HL-60/S4 treated with retinoic acid at 250 ng/mL for 4 days and 3 days (cell line): ENCODE data around the gene AP5S1.

Source experiments
- in situ Hi-C: fragments of 300-500 bp; cut with MboI; formaldehyde crosslinking; loops from 2 replicates; pipeline ENCODE4 v1.7.0; 2022; ENCODE audit warnings: low sequenced_read_pairs

Gene AP5S1, protein sequence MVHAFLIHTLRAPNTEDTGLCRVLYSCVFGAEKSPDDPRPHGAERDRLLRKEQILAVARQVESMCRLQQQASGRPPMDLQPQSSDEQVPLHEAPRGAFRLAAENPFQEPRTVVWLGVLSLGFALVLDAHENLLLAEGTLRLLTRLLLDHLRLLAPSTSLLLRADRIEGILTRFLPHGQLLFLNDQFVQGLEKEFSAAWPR

DNA sequence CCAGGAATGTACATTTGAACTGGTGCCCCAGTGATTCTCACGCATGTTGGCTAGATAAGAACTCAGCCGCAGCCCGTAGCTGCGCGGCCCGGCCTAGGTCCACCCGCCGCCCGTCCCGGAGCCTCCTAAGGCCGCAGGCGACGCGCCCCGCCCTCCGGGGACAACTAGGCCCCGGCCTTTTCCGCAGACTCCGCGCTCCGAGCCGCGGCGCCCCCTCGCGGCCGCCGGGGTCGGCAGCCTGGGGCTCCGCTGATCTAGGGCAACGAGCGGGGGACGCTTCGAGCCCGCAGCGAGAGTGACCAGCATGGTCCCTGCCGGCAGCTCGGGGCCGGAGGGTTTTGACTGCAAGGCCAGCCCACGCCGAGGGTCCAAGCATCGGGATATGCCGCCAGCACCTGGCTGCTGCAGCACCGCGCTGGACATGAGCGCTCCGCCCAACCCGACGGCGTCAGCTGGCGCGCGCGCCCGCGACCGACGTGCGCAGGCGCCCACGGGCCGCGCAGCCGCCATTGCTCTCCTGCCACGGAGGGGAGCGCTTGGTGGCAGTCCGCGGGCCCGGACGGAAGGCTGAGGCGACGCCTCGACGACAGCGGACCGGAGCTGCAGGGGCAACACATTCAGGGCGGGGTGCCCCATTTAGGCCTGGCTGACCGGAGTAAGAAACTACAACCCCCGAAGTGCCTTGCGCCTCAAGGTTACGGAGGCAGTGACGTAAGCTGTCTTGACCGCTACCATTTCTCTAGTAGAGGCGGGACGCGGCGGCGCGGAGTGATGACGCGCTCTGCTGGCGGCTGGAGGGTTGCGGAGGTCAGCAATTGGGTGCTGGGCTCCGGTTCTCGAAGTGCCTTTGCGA, at the start of gene AP5S1:
Gene AP5S1, plus strand, starts transcription at position 500 of the 853 bp plus-strand sequence. CDS start 1,571 bp downstream, outside the sequence.
- in situ Hi-C loops, result no loop called here

DNA sequence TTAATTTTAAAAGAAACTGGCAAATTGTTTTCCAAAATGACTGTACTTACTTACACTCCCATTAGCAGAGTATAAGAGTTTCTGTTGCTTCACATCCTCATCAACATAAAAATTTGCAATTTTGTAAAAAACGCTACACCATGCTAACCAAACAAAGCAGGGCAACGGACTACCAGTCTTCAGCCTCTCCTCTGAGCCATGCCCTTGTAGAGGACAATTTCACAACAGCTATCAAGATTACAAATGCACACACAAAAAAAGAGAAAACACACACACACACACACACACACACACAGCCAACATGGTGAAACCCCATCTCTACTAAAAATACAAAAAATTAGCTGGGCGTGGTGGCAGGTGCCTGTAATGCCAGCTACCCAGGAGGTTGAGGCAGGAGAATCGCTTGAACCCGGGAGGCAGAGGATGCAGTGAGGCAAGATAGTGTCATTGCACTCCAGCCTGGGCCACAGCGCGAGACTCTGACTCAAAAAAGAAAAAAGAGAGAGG, 48.7 kb upstream of the AP5S1 start:
- in situ Hi-C loops, result no loop called here

DNA sequence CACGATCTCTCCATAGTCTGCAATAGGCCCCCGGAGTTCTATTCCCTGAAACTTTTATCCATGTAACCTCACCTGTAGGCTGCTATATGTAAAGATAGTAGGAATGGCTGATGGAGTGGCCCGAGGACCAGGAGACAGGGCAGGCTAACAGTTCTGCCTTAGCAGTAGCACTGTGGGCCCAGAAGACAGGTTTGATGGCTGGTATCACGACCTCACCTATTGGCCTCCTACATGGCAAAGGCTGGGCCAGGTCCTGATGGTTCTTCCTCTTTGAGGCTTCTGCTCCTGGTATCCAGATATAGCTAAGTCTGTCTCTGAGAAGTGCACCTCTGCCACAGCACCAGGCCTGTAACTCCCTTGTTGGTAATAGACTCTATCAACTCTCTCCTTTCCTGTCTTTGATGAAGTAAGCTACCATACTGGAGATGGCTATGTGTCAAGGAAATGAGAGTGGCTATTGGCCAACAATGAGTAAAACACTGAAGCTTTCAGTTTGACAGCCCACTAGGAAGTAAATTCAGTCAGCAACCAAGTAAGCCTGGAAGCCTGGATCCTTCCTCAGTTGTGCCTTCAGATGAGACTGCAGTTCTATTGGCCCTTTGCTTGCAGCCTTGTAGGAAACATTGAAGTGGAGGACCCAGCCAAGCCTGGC, 44.8 kb upstream of the AP5S1 start:
- in situ Hi-C loops, result no loop called here

DNA sequence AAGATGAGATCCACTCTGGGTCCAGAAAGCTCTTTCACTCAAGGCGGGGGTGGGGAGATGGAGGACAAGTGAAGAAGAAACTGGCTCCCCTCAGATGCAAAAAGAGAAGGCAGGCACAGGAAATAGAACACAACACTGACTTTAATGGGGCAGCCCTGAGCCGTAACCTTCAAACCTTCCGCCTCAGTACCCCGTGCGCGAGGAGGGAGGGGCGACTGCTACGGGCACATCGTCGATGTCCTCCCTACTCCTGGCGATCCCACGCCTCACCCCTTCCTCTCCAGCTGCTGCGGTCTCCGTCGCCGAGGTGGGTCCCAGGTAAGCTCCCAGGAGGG, 43.0 kb upstream of the AP5S1 start:
- in situ Hi-C loops, result no loop called here

DNA sequence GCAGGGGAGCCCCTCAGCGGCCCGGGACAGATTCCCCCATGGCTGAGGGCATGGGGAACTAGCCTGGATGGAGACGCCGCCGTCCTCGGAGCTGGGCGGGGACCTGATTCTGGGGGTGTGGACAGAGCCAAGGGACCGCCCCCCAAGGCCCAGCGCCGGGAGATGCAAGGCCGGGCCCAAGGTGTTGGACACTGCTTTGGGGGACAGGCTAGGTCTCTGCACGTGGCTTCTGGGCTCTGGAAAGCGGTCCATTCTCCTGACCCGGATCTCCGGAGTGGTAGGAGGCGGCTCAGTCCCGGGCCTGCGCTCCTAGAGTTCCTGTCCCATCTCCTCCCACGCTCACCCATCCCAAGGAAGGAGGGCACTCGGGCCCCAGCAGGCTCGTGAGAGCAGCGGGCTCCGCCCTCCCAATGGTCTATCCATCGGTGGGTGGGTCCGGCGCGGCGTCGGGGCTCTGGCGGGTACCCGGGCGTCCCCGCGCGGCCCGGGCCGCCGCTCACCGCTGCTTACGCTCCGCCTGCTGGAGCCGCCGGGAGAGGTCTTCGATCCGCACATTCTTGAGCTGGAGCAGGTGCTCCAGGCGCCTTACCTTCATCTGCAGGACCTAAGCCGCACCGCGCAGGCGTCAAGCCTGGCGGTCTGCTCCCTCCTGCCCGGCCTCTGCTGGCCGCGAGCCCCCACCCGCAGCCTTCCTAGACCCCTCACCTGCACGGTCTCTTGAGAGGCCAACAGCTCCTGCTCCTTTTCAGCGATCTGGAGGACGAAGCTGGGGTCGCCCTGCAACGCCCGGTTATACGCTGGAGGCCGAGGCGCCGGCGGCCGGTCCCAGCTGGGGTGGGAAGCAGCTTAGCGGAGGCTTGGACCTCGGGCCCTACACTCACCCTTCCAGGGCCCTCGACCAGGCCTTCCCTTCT, 42.4 kb upstream of the AP5S1 start:
- in situ Hi-C loops, result no loop called here

DNA sequence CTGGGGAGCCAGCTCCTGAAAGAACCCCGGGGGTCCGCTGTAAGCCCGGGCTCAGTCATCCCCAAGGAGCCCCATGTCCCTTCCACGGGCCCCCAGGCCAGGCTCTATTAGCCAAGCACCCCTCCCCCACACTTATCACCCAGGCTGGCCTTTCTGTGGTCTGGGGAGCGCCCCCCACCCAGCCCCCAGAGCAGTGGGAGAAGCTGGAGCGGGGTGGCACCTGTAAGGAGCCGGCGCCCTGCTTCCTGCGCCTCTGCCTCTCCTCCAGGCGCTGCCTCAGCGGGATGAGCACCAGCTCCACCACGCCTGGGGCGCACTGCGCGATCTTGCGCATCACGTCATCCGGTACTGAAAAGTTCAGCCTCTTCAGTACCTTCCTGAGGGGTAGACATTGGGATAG, 41.4 kb upstream of the AP5S1 start:
- in situ Hi-C loops, result no loop called here

DNA sequence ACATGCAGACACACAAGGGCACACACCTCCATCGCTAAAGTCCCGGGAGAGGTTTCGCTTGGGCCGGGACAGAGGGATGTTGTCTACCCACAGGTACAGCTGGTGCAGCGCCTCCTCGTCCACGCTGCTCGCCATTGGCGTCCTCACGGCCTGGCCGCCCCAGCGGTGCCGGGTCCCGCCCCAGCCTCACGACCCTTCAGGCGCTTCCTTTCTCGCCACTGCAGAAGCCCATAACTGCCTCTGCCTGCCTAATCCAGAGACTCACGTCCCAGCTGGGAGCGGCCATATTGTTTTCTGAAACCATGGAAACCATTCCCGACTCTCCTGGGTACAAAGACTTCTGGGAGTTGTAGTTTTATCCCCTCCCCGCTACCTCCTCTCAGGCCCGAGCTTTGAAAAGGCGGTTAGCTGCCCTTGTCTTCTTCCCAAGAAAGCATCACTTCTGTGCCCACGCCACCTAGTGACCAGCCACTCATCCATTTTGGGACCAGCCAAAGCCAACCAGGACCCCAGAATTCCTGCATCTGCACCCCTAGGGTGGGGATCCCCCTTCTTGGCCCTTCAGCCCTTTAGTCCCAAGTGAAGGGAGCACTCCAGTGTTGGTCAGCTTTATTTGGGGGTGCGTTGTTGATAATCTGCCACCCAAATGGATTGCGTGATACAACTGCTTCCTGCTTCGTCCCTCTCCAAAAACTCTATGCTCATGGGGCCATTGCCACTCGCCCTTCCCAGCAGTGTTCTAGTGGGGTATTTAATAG, 39.0 kb upstream of the AP5S1 start, which contains the start of gene SPEF1:
Gene SPEF1, minus strand, starts transcription at position 296 of the 758 bp plus-strand sequence. Its CDS starts 161 bp downstream, at position 135.
- in situ Hi-C loops, result no loop called here

DNA sequence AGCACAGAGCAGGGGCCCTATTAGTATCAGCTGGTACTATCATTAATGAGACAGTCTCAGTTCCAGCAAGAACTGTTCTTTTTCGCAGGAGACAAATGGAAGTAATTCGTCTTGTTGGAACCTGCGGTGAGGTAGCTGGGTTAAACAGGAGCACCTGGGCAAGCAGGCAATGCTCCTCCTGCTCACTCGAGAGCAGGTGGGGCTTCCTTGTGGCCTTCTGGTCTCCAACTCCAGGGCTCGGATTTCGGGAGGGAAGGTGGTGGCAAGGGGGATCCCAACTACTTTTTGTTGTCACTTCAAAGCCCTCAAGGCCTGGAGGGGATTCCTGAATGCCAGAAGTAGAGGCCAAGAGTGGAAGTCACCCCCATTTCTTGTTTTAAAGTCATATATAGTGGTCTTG, 37.8 kb upstream of the AP5S1 start:
- in situ Hi-C loops, result no loop called here

DNA sequence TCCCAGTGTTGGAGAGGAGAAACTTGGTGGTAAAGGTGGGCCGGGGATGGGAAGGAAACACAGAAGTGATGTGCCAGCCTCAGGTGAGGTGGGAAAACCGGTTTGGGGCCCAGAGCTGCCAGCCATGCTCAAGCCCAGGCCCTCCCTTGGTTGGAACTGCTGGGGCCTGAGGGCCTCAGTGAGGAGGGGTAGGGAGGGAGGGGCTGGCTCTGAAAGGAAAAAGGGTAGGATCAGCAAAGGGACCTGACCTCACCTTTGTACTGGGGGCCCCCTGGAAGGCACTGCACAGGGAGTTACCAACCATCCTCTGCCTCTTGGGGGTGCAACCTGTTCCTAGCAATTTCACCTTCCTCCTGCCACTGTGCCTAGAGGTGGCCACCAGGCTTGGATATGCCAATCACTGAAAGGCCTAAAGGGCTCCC, 37.3 kb upstream of the AP5S1 start:
- in situ Hi-C loops, result no loop called here

DNA sequence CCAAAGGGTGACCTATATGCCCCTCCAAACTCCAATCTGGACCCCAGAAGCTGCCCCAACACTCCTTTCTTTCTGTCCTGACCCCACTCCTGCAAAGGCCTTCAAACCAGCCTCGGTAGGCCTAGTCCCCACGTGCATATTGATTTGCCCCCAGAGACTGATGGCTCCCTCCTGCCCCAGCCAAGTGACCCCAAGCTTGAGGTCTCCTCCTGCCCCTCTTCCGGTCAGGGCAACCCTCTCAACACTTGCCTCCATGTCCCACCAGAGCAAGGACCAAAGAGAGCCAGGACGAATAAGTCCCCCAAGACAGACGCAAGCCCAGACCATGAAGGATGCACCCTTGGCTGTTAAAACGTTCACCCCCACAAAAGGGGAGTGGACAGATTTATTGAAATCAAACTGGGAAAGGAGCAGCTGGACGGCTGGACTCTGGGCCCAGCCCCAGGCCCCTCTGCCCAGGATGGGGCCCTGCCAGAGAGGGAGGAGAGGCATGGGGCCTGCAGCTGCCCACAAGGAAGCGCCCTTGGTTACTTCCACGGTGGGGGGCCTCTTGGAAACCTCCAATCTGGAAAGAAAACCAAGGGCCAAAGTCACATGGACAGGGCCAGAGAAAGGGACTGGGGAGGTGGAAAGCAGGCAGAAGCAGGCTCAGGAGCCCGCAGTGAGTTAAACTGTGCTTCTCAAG, 36.7 kb upstream of the AP5S1 start:
- in situ Hi-C loops, result no loop called here

DNA sequence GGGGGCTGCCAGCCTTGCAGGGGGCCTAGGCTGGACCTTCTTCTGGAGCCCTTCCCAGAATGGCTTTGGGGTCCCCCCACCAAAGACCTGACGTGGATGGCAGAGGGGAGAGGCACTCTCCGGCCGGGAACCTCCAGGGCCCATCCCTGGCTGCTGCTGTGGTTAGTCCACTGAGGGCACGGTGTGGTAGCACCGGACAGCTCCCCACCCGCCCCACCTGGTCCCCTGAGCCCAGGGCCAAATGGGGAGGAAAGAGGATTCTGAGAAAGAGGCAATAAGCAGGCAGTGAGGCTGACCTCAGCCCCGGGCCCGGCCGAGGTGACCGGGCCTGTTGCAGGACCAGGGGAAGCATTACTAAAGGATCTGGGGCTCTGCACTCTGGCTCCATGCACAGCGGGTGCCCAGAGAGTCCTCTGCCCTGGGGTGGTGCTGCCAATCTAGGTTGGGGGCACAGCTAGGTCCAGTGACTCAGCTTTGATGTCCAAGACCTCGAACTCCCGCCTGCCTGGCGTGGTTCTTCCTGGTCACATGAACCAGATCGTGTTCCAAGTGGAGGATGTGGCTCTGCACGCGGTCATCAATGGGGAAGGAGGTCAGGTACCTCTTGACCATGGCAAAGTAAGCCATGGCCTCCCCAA, 36.0 kb upstream of the AP5S1 start:
- in situ Hi-C loops, result no loop called here

DNA sequence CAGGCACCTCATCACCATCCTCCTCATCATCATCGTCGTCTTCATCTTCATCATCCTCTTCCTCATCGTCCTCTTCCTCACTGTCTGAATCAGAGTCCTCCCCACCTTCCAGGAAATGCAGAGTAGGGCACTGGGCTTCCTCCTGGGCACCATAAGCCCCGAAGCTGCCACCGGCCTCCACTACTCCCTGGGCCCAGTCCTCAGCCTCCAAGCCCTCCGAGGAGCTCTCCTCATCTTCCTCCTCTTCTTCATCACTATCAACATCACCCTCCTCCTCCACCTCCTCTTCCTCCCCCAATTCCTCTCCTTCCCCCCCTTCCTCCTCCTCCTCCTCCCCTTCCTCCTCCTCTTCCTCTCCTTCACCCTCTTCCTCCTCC, 35.5 kb upstream of the AP5S1 start:
- in situ Hi-C loops, result no loop called here

DNA sequence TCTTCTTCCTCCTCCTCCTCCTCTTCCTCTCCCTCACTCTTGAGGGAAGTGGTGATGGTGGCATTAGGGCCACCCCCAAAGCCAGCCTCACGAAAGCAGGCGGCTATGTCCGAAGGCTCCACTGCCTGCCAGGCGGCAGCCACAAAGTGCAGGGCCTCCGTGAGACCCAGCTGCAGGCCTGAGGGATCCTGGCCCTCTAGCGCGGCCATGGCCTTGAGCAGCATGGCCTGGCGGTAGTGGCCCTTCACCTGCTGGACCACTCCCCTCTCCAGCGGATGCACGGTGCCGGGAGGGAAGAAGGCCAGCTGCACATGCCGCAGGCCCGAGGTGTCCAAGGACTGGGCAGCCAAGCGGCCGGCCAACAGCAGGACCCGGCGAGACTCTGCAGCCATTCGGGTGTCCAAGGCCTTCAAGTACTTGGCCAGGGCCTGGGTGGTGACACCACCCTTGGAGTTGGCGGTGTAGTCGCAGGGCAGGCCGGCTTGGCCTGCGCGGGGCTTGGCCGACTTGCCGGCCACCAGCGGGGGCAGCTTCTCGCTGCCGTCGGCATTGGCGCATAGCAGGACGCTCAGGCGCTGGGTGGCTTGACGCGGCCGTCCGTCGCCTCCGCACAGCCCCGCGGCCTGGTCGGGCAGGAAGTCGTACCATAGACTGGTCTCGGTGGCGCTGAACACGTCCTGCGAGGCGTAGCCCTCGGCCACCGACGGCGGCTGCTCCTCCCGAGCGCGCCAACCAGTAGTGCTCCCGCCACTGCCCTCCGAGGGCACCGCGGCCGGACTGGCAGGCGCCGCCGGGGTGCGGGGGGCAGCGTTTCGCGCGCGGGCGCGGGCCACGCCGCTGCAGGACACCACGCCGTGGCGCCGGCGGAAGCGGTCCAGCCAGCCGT, 34.9 kb upstream of the AP5S1 start:
- in situ Hi-C loops, result no loop called here

DNA sequence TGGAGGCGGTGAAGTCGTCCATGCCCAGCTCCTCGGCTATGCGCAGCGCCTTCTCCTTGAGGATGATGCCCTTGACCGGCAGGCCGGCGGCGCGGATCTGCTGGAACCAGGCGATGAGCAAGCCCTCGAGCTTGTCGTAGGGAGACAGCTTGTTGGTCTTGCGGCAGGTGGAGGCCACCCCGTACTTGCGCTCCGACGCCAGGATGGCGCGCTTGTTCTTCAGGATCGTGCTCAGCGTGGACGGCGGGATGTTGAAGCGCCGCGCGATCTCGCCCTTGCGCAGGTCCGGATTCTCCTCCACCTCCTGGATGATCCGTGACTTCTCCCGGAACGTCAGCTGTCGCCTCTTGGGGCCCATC, 34.2 kb upstream of the AP5S1 start:
- in situ Hi-C loops, result no loop called here

DNA sequence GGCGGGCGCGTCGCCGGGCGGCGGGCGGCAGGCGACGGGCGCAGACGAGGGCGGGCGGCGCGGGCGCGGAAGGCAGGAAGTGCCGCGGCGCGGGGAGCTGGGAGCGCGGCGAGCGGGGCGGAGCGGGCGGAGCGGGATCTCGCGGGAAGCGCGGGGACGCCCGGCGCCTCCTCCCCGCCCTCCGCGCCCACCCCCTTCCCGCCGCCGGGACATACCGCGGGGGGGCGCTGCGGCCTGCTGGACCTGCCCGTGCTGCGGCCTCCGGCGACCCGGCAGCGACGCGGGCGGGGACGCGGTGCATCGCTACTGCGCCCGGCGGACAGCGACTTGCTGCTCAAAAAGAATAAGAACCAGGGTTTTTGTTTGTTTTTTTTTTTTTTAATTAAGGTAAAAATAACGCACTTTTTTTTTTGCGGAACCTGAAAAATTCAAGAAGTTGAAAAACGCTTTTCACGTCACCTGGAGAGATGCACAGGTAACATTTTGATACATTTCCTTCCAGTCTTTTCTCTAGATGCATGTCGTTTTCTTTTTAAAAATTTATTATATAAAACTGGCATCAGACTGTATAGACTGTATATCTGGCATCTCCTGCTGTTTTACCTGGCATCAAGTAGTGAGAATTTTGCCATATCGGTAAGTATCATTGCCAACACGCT, 33.6 kb upstream of the AP5S1 start, which contains the start of gene CENPB:
Gene CENPB, minus strand, starts transcription at position 76 of the 659 bp plus-strand sequence. CDS start 257 bp downstream, outside the sequence.
- in situ Hi-C loops, result no loop called here

DNA sequence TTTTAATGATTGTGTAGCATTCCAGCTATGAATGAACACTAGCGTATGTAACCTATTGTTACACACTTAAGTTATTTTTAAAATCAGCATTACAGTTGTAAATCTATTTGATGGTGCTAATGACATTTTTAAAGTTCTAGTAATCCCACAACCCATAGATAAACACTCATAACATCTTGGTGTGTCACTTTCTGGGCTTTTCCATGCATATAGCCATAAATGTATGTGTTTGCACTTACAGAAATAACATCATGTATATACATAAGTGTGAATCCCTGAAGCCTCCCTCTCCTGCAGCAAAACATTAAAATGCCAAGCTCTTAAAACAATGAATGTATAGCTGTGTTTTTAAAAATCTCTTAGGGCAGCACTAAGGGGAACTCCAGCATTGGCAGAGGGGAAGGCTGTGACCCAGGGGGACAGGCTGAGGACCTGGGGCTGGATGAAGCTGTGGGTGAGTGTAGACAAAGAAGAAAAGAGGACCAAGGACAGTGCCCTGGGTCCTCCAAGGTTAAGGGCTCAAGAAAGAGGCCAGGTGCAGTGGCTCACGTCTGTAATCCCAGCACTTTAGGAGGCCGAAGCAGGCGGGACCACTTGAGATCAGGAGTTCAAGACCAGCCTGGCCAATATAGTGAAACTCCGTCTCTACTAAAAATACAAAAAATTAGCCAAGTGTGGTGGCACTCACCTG, 32.9 kb upstream of the AP5S1 start:
- in situ Hi-C loops, result no loop called here

DNA sequence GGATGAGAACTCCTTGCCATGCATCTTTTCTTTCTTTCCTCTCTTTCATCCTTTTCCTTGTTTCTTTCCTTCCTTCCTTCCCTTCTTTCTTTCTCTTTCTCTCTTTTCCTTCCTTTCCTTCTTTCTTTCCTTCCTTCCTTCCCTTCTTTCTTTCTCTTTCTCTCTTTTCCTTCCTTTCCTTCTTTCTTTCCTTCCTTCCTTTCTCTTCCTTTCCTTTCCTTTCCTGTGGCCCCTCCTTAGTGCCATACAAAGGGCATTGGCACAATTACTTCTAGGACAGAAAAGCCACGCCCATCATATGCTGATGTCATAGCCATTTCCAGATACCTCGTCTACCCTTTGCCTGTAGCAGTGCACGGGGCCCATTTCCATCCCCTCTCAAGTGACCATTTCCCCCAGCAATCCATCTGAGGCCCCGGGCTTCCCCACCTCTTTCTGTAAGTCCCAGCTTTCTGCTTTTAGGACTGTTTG, 31.6 kb upstream of the AP5S1 start:
- in situ Hi-C loops, result no loop called here
